ENCODE data around the gene STIP1. TPM values are rescaled to one million over a fixed set of nuclear protein-coding genes. Genes with fewer than 3 reads are reported as not detected.

STIP1 gene
- total and polyA plus RNA-seq, 10 of the 15 experiments (the other 5 are each of a cell fraction or from before 2014, with no cell fraction given) = 25.2 to 291 (median 191) TPM

- ChIA-PET CTCF (no interaction called here), RAD21 (ENCODE audit: unreplicated experiment) (no interaction called here), SMC1A (ENCODE audit: uncharacterized antibody, unreplicated experiment) (no interaction called here), POLR2A (no interaction called here)
- H3K36me3 ChIP-seq (ENCODE audit: control insufficient read depth in 2 of 2, insufficient read depth in 2 of 2, low read length in 1 of 2) = no peaks in the 10 kb centered on the region
- H3K4me2 ChIP-seq (ENCODE audit: control insufficient read depth, insufficient read depth) = no peak overlapping the region
- intact Hi-C loops (cut with micrococcal nuclease; ENCODE audit: unreplicated experiment) (no loop called here), in situ Hi-C loops (cut with MboI) (no loop called here)
- BruUV-seq (replicated peaks) = no TSS peak
- H3K9me3 ChIP-seq (replicated peaks; ENCODE audit: control insufficient read depth, insufficient read depth, low read length) = no peaks in the 10 kb centered on the region
- H3K79me2 ChIP-seq (ENCODE audit: control insufficient read depth, insufficient read depth, low read length) = no peaks in the 10 kb centered on the region
- H3K9ac ChIP-seq (ENCODE audit: control insufficient read depth, insufficient read depth, low read length) = no peak overlapping the region
- no peak for DNase-seq (ENCODE audit: low read depth, low spot score)
- TF ChIP-seq ESRRA (IDR thresholded peaks at IDR 0.05; ENCODE audit: low read length) (no peak), CHD2 (IDR thresholded peaks at IDR 0.05; ENCODE audit: borderline replicate concordance, low read depth, low read length) (no peak), WRNIP1 (IDR thresholded peaks at IDR 0.05; ENCODE audit: borderline replicate concordance, low read depth, low read length) (no peak), PAX8 (IDR thresholded peaks at IDR 0.05) (no peak), USF2 (IDR thresholded peaks at IDR 0.05; ENCODE audit: borderline replicate concordance, low read depth, low read length) (no peak), MYC (IDR thresholded peaks at IDR 0.05; ENCODE audit: insufficient read depth, insufficient read length, insufficient replicate concordance, low read length, severe bottlenecking) (no peak), CHD4 (IDR thresholded peaks at IDR 0.05) (no peak), TCF7 (IDR thresholded peaks at IDR 0.05; ENCODE audit: borderline replicate concordance) (no peak), KAT2A (conservative IDR thresholded peaks at IDR 0.05; ENCODE audit: control insufficient read depth, low read depth, low read length) (no peak), ZBTB33 (IDR thresholded peaks at IDR 0.05) (no peak), NFXL1 (IDR thresholded peaks at IDR 0.05; ENCODE audit: borderline replicate concordance) (no peak), RCOR1 (conservative IDR thresholded peaks at IDR 0.05; ENCODE audit: low read depth, low read length) (no peak), SUPT20H (IDR thresholded peaks at IDR 0.05; ENCODE audit: borderline replicate concordance, control insufficient read depth, low read depth, low read length) (no peak), NFYA (IDR thresholded peaks at IDR 0.05; ENCODE audit: borderline replicate concordance, low read depth, low read length) (no peak), ZNF207 (IDR thresholded peaks at IDR 0.05; ENCODE audit: borderline replicate concordance) (no peak), ZNF622 (IDR thresholded peaks at IDR 0.05) (no peak), MXI1 (IDR thresholded peaks at IDR 0.05; ENCODE audit: low read depth, low read length) (no peak)
- TF ChIP-seq, protein P1, sequence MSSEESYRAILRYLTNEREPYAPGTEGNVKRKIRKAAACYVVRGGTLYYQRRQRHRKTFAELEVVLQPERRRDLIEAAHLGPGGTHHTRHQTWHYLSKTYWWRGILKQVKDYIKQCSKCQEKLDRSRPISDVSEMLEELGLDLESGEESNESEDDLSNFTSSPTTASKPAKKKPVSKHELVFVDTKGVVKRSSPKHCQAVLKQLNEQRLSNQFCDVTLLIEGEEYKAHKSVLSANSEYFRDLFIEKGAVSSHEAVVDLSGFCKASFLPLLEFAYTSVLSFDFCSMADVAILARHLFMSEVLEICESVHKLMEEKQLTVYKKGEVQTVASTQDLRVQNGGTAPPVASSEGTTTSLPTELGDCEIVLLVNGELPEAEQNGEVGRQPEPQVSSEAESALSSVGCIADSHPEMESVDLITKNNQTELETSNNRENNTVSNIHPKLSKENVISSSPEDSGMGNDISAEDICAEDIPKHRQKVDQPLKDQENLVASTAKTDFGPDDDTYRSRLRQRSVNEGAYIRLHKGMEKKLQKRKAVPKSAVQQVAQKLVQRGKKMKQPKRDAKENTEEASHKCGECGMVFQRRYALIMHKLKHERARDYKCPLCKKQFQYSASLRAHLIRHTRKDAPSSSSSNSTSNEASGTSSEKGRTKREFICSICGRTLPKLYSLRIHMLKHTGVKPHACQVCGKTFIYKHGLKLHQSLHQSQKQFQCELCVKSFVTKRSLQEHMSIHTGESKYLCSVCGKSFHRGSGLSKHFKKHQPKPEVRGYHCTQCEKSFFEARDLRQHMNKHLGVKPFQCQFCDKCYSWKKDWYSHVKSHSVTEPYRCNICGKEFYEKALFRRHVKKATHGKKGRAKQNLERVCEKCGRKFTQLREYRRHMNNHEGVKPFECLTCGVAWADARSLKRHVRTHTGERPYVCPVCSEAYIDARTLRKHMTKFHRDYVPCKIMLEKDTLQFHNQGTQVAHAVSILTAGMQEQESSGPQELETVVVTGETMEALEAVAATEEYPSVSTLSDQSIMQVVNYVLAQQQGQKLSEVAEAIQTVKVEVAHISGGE (CRISPR knock-in tag; IDR thresholded peaks at IDR 0.05) = no peak
- 36% methylated on average over 17 of the region's 17 CpGs for WGBS (ENCODE audit: insufficient coverage, insufficient replicate concordance, low lambda C conversion rate, missing lambda C conversion rate)
- no peak overlapping the region for H3K27ac ChIP-seq (ENCODE audit: control insufficient read depth, insufficient read depth)
- H3K27me3 ChIP-seq (replicated peaks in 1 of 2; ENCODE audit: control insufficient read depth in 2 of 2, insufficient read depth in 2 of 2, low read length in 1 of 2) = no peaks in the 10 kb centered on the region; a peak in 1 of 4 replicates
- no peak for ATAC-seq
- no peak overlapping the region for H2AFZ ChIP-seq (ENCODE audit: control insufficient read depth, low read depth, low read length)
- no peak overlapping the region for H3K4me3 ChIP-seq
- H4K20me1 ChIP-seq (ENCODE audit: control insufficient read depth, insufficient read depth) = no peaks in the 10 kb centered on the region
- FAIRE-seq = no peak
- H3K4me1 ChIP-seq (ENCODE audit: control insufficient read depth, insufficient read depth, low read length) = no peaks in the 10 kb centered on the region
Measured at GRCh38 chr11:64136765-64137441, 49.1 kb upstream of the STIP1 start.

All from GM12878 (cell line).